Fibroblast of pulmonary artery (primary cell): ENCODE data around the gene PDZD8.

ENCODE experiments used
- DNase-seq: peaks from one replicate; pipeline ENCODE4 v3.0.0-alpha.2; 2010; ENCODE audit warnings: low read depth
- H3K4me3 ChIP-seq: replicated peaks from 2 replicates; pipeline ENCODE4 v1.5.1; 2011; ENCODE audit warnings: low read depth, mild to moderate bottlenecking, control low read depth, low read length, moderate library complexity
- TF ChIP-seq, protein P1 (sequence below): IDR thresholded peaks from 2 replicates; pipeline ENCODE4 v1.5.1; 2011; ENCODE audit warnings: mild to moderate bottlenecking, control low read depth, low read length, inconsistent platforms; ENCODE audit errors: missing control alignments

The PDZD8 gene

DNA sequence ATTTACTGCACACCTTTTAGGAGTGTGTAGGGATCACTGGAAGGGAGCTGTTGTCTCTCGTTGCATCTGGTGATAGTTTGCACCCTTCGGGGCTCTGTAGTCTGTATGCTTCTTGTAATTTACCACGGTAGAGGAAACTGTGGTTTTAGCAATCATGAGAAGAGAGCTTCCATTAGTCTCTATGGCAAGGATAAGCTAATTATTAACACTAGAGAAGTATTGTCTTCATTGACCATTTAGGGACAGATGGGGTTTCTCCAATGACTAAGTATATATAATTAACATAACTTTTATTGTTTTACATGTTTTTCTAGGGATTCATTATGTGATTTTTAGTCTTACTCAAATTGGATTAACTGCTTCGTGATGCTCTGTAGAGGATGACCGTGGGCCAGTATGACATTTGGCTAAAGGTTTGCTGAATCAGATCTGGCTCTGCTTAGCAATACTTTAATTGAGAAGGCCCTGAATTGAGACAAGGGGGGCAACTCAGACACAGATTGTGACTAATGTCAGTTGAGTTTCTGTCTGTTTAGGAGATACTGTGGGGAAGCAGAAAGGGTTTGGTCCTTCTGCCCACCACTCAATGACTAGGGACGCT lies 125.6 kb downstream of the PDZD8 start:
- TF ChIP-seq, protein P1, sequence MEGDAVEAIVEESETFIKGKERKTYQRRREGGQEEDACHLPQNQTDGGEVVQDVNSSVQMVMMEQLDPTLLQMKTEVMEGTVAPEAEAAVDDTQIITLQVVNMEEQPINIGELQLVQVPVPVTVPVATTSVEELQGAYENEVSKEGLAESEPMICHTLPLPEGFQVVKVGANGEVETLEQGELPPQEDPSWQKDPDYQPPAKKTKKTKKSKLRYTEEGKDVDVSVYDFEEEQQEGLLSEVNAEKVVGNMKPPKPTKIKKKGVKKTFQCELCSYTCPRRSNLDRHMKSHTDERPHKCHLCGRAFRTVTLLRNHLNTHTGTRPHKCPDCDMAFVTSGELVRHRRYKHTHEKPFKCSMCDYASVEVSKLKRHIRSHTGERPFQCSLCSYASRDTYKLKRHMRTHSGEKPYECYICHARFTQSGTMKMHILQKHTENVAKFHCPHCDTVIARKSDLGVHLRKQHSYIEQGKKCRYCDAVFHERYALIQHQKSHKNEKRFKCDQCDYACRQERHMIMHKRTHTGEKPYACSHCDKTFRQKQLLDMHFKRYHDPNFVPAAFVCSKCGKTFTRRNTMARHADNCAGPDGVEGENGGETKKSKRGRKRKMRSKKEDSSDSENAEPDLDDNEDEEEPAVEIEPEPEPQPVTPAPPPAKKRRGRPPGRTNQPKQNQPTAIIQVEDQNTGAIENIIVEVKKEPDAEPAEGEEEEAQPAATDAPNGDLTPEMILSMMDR = no peak
- DNase-seq = no peak
- H3K4me3 ChIP-seq = no peak overlapping the region

DNA sequence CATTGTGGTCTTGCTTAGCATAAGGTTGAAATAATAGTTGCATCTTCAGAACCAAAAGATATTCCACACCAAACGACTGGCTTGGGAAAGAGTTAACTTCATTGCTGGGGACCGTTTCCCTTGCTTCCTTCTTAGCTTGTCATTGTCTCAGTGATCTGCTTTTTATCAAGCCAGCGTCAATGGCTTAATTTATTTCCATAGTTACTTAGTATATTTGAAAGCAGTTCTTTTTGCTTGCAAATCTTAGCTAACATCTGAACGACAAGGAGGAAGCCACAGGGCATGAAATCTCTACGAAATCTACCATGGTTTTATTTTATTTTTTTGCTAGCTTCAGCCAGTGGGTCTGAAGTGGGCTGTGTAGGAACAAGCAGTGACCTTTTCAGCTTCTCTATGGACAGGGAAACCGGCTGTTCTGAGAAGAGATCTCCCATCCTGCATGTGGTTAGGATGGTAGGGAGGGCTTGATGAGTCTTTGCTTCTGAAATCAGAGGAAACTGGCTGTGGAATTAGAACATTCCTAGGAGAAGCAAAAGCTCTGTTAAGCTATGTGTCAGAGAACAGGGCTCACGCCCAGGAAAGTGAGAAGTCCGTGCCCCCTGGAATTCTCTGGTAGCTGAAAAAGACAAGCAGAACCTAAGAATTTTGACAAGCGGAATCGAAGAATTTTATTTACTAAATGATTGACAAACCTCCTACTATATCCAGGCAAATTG lies 126.3 kb downstream of the PDZD8 start:
- no peak for DNase-seq
- TF ChIP-seq, protein P1 = no peak
- no peak overlapping the region for H3K4me3 ChIP-seq

DNA sequence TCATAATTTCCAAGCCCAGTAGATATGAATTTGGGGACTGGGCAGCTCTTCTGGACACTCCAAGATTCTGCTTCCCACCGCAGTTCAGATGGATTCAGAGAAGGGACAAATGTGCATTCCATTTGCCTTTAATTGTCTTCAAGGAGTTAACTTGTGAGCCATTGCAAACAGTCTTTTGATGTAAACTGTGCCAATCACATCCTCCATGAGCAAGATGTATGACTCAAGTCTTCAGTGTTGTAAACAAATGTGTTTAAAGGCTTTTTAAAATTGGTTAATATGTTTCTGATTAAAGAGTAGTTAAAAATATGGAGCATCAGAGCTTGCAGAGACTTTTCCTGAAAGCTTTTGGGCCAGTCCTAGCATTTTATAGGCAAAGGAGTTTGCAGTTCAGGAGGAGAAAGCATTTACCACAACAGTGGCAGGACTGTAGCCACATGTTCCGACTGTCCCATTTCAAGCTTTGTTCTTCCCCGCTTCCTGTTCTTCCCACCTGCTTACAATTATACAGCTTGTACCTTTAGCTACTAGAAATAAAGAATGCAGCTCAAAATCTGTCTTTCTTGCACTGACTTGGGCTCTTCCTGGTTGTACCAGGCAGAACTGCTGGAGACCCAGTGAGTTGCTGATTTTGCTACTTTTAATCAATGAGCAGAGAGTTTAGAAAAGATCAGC lies 128.1 kb downstream of the PDZD8 start:
- no peak for DNase-seq
- TF ChIP-seq, protein P1 = no peak

DNA sequence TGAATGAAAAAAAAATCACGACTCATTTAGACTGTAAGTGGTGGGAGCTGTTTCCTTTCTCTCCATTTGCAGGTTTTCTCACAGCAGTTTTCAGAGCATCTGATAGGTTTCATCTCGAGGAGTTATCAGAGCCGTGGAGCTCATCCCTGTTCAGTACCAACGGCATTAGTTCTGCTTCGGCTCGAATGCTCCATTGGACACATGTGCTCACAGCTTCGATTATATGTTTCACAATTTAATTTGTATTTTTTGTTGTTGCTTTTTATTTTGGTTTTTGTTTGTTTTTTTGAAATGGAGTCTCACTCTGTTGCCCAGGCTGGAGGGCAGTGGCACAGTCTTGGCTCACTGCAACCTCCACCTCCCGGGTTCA lies 132.8 kb downstream of the PDZD8 start:
- TF ChIP-seq, protein P1 = no peak
- no peak for DNase-seq
- no peak overlapping the region for H3K4me3 ChIP-seq

More for the DNA sequence above, 128.1 kb downstream of the PDZD8 start:
- no peak overlapping the region for H3K4me3 ChIP-seq

DNA sequence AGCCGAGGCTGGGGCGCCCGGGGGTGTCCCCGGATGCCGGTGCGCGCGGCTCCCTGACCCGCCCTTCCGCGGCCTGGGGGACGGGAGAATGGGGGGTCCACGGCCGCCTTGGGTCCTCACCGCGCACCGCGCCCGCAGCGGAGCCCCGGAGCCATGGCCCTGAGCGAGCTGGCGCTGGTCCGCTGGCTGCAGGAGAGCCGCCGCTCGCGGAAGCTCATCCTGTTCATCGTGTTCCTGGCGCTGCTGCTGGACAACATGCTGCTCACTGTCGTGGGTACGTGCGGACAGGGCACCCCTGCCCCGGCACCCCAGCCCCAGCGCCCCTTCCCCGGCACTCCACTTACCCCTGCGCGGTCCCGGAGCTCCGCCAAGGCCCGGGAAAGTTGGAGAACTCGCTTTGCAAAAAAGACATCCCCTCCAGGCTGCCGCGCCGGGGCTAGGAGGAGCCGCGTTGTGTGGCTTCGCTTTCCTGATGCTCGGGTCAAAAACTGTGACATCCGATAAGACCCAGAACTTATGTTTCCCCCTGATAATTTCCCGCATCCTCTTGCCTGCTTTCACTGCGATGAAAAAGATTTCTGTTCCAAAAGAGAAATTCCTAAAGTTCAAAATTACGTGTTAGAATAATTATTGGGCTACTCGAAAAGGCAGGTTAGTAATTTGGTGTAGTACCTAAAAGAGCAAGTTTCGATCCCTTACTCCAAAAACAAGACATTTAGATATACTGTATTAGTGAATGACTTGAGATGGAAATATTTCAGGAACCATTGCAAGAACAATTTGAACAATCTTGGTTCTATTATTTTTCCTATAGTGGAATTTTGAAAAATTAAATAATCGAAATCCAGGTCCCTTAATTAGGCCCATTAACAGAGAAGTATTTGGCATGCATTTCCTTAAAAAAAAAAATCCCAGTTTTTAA lies 133.4 kb downstream of the PDZD8 start:
- TF ChIP-seq, protein P1 = no peak
- no peak overlapping the region for H3K4me3 ChIP-seq
- no peak for DNase-seq

DNA sequence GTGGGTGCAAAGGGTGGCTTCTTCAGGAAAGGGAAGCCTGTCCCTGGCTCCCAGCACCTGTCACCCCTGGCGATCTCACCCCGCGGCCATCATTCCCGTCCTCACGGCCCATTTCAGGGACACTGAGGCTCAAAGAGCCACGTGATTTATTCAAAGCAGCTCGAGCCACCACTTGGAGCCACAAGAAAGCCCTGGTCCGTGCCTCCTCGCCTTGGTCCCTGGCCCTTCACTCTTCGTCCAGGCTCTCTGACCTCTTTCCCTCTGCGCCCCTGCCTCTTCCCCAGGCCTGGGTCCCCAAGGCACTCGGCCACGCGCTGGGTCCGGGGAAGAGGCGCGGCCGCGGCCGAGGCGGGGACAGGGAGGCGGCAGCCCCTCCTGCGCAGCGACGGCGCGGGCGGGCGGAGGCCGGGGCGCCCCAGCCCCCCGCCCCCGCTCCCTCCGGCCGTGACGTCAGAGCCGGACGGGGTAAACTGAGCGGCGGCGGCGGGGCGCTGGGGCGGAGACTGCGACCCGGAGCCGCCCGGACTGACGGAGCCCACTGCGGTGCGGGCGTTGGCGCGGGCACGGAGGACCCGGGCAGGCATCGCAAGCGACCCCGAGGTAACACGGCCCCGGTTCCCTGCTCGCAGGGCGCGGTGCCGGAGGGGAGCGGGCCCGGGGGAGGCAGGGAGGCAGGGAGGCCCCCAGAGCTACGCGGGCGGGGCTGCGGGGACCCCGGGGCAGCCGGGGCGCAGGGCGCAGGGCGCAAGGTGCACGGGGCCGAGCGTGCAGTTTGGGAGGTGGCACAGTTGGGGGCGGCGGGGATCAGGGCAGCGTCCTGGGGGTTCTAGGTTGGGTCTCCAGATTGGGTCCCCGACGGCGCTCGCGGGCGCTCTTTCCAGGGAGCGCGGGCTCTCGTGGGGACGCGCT lies 134.4 kb downstream of the PDZD8 start, which contains the start of gene SLC18A2:
Gene SLC18A2, plus strand, starts transcription at position 494 of the 909 bp plus-strand sequence. CDS start 580 bp downstream, outside the sequence.
- no peak for DNase-seq
- H3K4me3 ChIP-seq = no peak within 1 kb of the TSS
- TF ChIP-seq, protein P1 = no peak
